ENCODE data around the gene NAT9. TPM values are rescaled to one million over a fixed set of nuclear protein-coding genes. Genes with fewer than 3 reads are reported as not detected.

The NAT9 gene
- total RNA-seq, 1 experiment from 2014 or later = 63.5 TPM

DNA sequence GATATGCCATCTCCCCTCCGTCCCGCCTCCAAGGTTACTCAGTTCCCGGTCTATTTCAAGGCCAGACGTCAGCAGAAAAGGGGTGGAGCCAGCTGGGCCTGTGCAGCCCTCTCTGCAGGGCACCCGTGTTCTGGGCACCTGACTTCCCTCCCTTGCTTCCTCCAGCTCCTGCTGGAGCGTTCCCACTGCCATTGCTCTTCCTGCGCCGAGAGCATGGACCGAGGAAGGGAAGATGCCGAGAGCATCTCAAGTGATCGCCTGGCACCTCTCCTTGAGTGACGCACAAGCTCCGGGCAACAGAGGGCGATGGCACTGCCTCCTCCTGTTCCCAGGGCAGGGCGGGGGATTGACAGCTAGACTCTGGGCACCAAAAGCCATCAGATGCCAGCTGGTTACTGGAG lies 29.4 kb upstream of the NAT9 start:
- WGBS (ENCODE audit: extremely low coverage, insufficient read length, low lambda C conversion rate) = no CpG with 5 or more reads among the region's 15 CpGs
- Histone ChIP-seq H3K4me1 (ENCODE audit: insufficient read depth, low read length) (no peaks in the 10 kb centered on the region), H2BK120ac (ENCODE audit: low read depth, low read length, poor library complexity, severe bottlenecking) (no peak overlapping the region), H2BK15ac (ENCODE audit: low read depth, low read length) (no peak overlapping the region), H4K91ac (ENCODE audit: insufficient read length, low read depth, low read length) (no peak overlapping the region), H3K9ac (ENCODE audit: extremely low read depth, insufficient read length, low read length) (no peak overlapping the region), H3K9me3 (ENCODE audit: control insufficient read depth, low read depth, low read length) (no peaks in the 10 kb centered on the region), H3K4me2 (ENCODE audit: insufficient read depth, insufficient read length, low read length) (no peak overlapping the region), H2BK5ac (ENCODE audit: insufficient read length, low read length) (no peak overlapping the region), H3T11ph (ENCODE audit: low read length) (no peak overlapping the region), H3K56ac (ENCODE audit: insufficient read length, low read depth, low read length) (no peak overlapping the region), H4K8ac (replicated peaks; ENCODE audit: insufficient read length, low read depth, low read length) (no peak overlapping the region), H3K27ac (ENCODE audit: insufficient read length, low read depth, low read length) (no peak overlapping the region), H2AFZ (ENCODE audit: low read length) (no peak overlapping the region), H3K79me2 (ENCODE audit: insufficient read depth, low read length) (no peaks in the 10 kb centered on the region), H3K27me3 (ENCODE audit: insufficient read depth, low read length) (no peaks in the 10 kb centered on the region), H3K4ac (ENCODE audit: low read depth, low read length) (no peak overlapping the region), H2BK20ac (ENCODE audit: low read depth, low read length, poor library complexity, severe bottlenecking) (no peak overlapping the region), H2BK12ac (ENCODE audit: insufficient read length, low read depth, low read length) (no peak overlapping the region), H3K23ac (ENCODE audit: insufficient read length, low read depth, low read length) (no peak overlapping the region), H3K23me2 (ENCODE audit: insufficient read length, low read depth, low read length, poor library complexity, severe bottlenecking) (no peaks in the 10 kb centered on the region), H3K18ac (ENCODE audit: insufficient read length, low read depth, low read length) (no peak overlapping the region), H4K5ac (ENCODE audit: insufficient read length, low read depth, low read length) (no peak overlapping the region), H3K14ac (ENCODE audit: insufficient read depth, low read length) (no peak overlapping the region; the same call in 1 of the 2 replicates), H4K20me1 (ENCODE audit: control insufficient read depth, insufficient read depth, insufficient read length) (no peaks in the 10 kb centered on the region), H2AK5ac (ENCODE audit: insufficient read length, low read length) (no peak overlapping the region), H3K79me1 (ENCODE audit: insufficient read depth, low read depth, low read length, poor library complexity, severe bottlenecking) (no peaks in the 10 kb centered on the region)
- Mint-ChIP-seq H3K36me3 (ENCODE audit: insufficient read depth in 1 of 3, low read depth in 3 of 3) (peaks cover 2 to 16% (median 4%) of the 10 kb centered on the region in 3 experiments; a peak in 5 of 7 replicates), H3K9me3 (no peaks in the 10 kb centered on the region), H3K27me3 (ENCODE audit: low read depth) (peaks cover 12% of the 10 kb centered on the region), H3K27ac (no peak overlapping the region), H3K4me3 (no peak overlapping the region; a peak in 1 of 5 replicates), H3K4me1 (no peaks in the 10 kb centered on the region)
- TF ChIP-seq, protein P1, sequence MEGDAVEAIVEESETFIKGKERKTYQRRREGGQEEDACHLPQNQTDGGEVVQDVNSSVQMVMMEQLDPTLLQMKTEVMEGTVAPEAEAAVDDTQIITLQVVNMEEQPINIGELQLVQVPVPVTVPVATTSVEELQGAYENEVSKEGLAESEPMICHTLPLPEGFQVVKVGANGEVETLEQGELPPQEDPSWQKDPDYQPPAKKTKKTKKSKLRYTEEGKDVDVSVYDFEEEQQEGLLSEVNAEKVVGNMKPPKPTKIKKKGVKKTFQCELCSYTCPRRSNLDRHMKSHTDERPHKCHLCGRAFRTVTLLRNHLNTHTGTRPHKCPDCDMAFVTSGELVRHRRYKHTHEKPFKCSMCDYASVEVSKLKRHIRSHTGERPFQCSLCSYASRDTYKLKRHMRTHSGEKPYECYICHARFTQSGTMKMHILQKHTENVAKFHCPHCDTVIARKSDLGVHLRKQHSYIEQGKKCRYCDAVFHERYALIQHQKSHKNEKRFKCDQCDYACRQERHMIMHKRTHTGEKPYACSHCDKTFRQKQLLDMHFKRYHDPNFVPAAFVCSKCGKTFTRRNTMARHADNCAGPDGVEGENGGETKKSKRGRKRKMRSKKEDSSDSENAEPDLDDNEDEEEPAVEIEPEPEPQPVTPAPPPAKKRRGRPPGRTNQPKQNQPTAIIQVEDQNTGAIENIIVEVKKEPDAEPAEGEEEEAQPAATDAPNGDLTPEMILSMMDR (conservative IDR thresholded peaks at IDR 0.05) = no peak
- DNase-seq = no peak
